ENCODE data around the gene C22orf15. TPM values are rescaled to one million over a fixed set of nuclear protein-coding genes. Genes with fewer than 3 reads are reported as not detected.

C22orf15 gene
- total and polyA plus RNA-seq, 9 of the 15 experiments (the other 6 are each of a cell fraction or from before 2014, with no cell fraction given): 0.07 TPM; not detected in 8

GRCh38 chr22:23767673-23768548, 5.1 kb downstream of the C22orf15 start, which contains the start of gene CHCHD10 (continued):
- TF ChIP-seq, protein P1, sequence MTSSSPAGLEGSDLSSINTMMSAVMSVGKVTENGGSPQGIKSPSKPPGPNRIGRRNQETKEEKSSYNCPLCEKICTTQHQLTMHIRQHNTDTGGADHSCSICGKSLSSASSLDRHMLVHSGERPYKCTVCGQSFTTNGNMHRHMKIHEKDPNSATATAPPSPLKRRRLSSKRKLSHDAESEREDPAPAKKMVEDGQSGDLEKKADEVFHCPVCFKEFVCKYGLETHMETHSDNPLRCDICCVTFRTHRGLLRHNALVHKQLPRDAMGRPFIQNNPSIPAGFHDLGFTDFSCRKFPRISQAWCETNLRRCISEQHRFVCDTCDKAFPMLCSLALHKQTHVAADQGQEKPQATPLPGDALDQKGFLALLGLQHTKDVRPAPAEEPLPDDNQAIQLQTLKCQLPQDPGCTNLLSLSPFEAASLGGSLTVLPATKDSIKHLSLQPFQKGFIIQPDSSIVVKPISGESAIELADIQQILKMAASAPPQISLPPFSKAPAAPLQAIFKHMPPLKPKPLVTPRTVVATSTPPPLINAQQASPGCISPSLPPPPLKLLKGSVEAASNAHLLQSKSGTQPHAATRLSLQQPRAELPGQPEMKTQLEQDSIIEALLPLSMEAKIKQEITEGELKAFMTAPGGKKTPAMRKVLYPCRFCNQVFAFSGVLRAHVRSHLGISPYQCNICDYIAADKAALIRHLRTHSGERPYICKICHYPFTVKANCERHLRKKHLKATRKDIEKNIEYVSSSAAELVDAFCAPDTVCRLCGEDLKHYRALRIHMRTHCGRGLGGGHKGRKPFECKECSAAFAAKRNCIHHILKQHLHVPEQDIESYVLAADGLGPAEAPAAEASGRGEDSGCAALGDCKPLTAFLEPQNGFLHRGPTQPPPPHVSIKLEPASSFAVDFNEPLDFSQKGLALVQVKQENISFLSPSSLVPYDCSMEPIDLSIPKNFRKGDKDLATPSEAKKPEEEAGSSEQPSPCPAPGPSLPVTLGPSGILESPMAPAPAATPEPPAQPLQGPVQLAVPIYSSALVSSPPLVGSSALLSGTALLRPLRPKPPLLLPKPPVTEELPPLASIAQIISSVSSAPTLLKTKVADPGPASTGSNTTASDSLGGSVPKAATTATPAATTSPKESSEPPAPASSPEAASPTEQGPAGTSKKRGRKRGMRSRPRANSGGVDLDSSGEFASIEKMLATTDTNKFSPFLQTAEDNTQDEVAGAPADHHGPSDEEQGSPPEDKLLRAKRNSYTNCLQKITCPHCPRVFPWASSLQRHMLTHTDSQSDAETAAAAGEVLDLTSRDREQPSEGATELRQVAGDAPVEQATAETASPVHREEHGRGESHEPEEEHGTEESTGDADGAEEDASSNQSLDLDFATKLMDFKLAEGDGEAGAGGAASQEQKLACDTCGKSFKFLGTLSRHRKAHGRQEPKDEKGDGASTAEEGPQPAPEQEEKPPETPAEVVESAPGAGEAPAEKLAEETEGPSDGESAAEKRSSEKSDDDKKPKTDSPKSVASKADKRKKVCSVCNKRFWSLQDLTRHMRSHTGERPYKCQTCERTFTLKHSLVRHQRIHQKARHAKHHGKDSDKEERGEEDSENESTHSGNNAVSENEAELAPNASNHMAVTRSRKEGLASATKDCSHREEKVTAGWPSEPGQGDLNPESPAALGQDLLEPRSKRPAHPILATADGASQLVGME (CRISPR knock-in tag; IDR thresholded peaks at IDR 0.05): no peak
- TF ChIP-seq ZFPM2 (CRISPR knock-in tag; IDR thresholded peaks at IDR 0.05): no peak
- TF ChIP-seq, protein P2, sequence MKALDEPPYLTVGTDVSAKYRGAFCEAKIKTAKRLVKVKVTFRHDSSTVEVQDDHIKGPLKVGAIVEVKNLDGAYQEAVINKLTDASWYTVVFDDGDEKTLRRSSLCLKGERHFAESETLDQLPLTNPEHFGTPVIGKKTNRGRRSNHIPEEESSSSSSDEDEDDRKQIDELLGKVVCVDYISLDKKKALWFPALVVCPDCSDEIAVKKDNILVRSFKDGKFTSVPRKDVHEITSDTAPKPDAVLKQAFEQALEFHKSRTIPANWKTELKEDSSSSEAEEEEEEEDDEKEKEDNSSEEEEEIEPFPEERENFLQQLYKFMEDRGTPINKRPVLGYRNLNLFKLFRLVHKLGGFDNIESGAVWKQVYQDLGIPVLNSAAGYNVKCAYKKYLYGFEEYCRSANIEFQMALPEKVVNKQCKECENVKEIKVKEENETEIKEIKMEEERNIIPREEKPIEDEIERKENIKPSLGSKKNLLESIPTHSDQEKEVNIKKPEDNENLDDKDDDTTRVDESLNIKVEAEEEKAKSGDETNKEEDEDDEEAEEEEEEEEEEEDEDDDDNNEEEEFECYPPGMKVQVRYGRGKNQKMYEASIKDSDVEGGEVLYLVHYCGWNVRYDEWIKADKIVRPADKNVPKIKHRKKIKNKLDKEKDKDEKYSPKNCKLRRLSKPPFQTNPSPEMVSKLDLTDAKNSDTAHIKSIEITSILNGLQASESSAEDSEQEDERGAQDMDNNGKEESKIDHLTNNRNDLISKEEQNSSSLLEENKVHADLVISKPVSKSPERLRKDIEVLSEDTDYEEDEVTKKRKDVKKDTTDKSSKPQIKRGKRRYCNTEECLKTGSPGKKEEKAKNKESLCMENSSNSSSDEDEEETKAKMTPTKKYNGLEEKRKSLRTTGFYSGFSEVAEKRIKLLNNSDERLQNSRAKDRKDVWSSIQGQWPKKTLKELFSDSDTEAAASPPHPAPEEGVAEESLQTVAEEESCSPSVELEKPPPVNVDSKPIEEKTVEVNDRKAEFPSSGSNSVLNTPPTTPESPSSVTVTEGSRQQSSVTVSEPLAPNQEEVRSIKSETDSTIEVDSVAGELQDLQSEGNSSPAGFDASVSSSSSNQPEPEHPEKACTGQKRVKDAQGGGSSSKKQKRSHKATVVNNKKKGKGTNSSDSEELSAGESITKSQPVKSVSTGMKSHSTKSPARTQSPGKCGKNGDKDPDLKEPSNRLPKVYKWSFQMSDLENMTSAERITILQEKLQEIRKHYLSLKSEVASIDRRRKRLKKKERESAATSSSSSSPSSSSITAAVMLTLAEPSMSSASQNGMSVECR (CRISPR knock-in tag; IDR thresholded peaks at IDR 0.05): peak; percentile 81; the same call in 1 of the 2 replicates
- TF ChIP-seq FOXK1 (CRISPR knock-in tag; IDR thresholded peaks at IDR 0.05; ENCODE audit: borderline replicate concordance): 0 out of 2 replicates have a peak, but pooled peaks have one; percentile 50
- peak; percentile 36; the same call in 1 of the 2 replicates for TF ChIP-seq PKNOX1 (IDR thresholded peaks at IDR 0.05)
- peak; percentile 72; the same call in 1 of the 2 replicates for TF ChIP-seq ZNF175 (CRISPR knock-in tag; IDR thresholded peaks at IDR 0.05; ENCODE audit: low read depth)
- no peak for TF ChIP-seq MCM2 (IDR thresholded peaks at IDR 0.05; ENCODE audit: low read depth)
- no peak for TF ChIP-seq TARDBP (IDR thresholded peaks at IDR 0.05)
- no peak for TF ChIP-seq SIRT6 (IDR thresholded peaks at IDR 0.05; ENCODE audit: low read depth, low read length)
- no peak for TF ChIP-seq SOX6 (IDR thresholded peaks at IDR 0.05)
- TF ChIP-seq COPS2 (conservative IDR thresholded peaks at IDR 0.05): no peak
- TF ChIP-seq ZNF77 (CRISPR knock-in tag; IDR thresholded peaks at IDR 0.05): no peak
- peak; percentile 46 to 80; a peak in 3 of 4 replicates for TF ChIP-seq SIN3A (IDR thresholded peaks at IDR 0.05; ENCODE audit: borderline replicate concordance in 2 of 2, control insufficient read depth in 1 of 2, low read depth in 2 of 2, low read length in 2 of 2)
